GM19463 (cell line): ENCODE results near the gene SCN11A.
"Not testable (repeated sequence)": the region's sequence is repeated elsewhere in the genome, so short reads cannot be mapped to it uniquely, and the experiment has no call there.

Source experiments
- ATAC-seq: cut with Tn5 transposase; IDR thresholded peaks from one replicate; pipeline ENCODE4 v1.9.1; 2021; ENCODE audit warnings: mild to moderate bottlenecking, moderate library complexity; ENCODE audit not compliant: unreplicated experiment

The SCN11A gene

GRCh38 chr3:39067286-39067685 is 15.5 kb upstream of the SCN11A start:
- no peak for ATAC-seq

- ATAC-seq, result peak; percentile 83
Measured at GRCh38 chr3:39065197-39065596, 13.5 kb upstream of the SCN11A start.

GRCh38 chr3:39064646-39065045 is 12.9 kb upstream of the SCN11A start:
- no peak for ATAC-seq

GRCh38 chr3:39063143-39063542 is 11.4 kb upstream of the SCN11A start:
- no peak for ATAC-seq

- no peak for ATAC-seq
Measured at GRCh38 chr3:39062180-39062579, 10.4 kb upstream of the SCN11A start.

- not testable (repeated sequence) for ATAC-seq
Measured at GRCh38 chr3:39061228-39061627, 9.5 kb upstream of the SCN11A start.

GRCh38 chr3:39056151-39056550 is 4.4 kb upstream of the SCN11A start:
- ATAC-seq, result no peak

- no peak for ATAC-seq
Measured at GRCh38 chr3:39053696-39054095, 2.0 kb upstream of the SCN11A start.

- ATAC-seq, result no peak
Measured at GRCh38 chr3:39052583-39052982, 839 bp upstream of the SCN11A start.

GRCh38 chr3:39050029-39050428 is 1.7 kb downstream of the SCN11A start:
- ATAC-seq, result no peak

GRCh38 chr3:39038165-39038564 is 13.6 kb downstream of the SCN11A start:
- no peak for ATAC-seq

GRCh38 chr3:39029556-39029955 is 22.2 kb downstream of the SCN11A start:
- no peak for ATAC-seq

GRCh38 chr3:39028546-39028945 is 23.2 kb downstream of the SCN11A start:
- ATAC-seq, result no peak

- no peak for ATAC-seq
Measured at GRCh38 chr3:39025222-39025970, 26.3 kb downstream of the SCN11A start.

GRCh38 chr3:39024497-39024896 is 27.2 kb downstream of the SCN11A start:
- ATAC-seq, result no peak

- no peak for ATAC-seq
Measured at GRCh38 chr3:39022286-39022630, 29.5 kb downstream of the SCN11A start.

GRCh38 chr3:39021465-39022285 is 30.1 kb downstream of the SCN11A start:
- ATAC-seq, result no peak

- peak; percentile 76 for ATAC-seq
Measured at GRCh38 chr3:39021029-39021428, 30.7 kb downstream of the SCN11A start.

- ATAC-seq, result no peak
Measured at GRCh38 chr3:39019299-39019698, 32.4 kb downstream of the SCN11A start.

- no peak for ATAC-seq
Measured at GRCh38 chr3:39015418-39015817, 36.3 kb downstream of the SCN11A start.

- no peak for ATAC-seq
Measured at GRCh38 chr3:39013921-39014509, 37.7 kb downstream of the SCN11A start.

- ATAC-seq, result no peak
Measured at GRCh38 chr3:39013289-39013688, 38.5 kb downstream of the SCN11A start.
